Fibroblast of the aortic adventitia (primary cell): ENCODE measurements around the gene ZNF879. TPM values are rescaled to one million over a fixed set of nuclear protein-coding genes. Genes with fewer than 3 reads are reported as not detected.

ENCODE experiments used
- DNase-seq: peaks from one replicate; pipeline ENCODE4 v3.0.0-alpha.2; 2010; ENCODE audit warnings: low read depth
- H3K4me3 ChIP-seq: 2 replicates; pipeline ENCODE4 v1.5.1; 2011; ENCODE audit warnings: low read depth, mild to moderate bottlenecking, control low read depth, low read length, moderate library complexity
- CTCF ChIP-seq: IDR thresholded peaks from 2 replicates; pipeline ENCODE4 v1.5.1; 2011; ENCODE audit warnings: mild to moderate bottlenecking, low read length, control low read depth, inconsistent platforms; ENCODE audit not compliant: insufficient read depth
- total RNA-seq: library from RNA; depleted of rRNA; stranded (reverse); fragments of >200 nt; gene quantifications from 2 replicates; pipeline ENCODE4 v1.2.3, GENCODE V29; 2012; ENCODE audit warnings: low replicate concordance

Gene ZNF879
- total RNA-seq, 1 donor, result 3.9 TPM

- H3K4me3 ChIP-seq, result no peak overlapping the region
- no peak for DNase-seq
- TF ChIP-seq CTCF, result no peak
These were observed 35.0 kb upstream of the ZNF879 start for GRCh38 chr5:178988436-178989220.

GRCh38 chr5:178989311-178989710 lies 34.3 kb upstream of the ZNF879 start:
- DNase-seq, result no peak
- no peak for TF ChIP-seq CTCF
- H3K4me3 ChIP-seq, result no peak overlapping the region

GRCh38 chr5:178990491-178990890 lies 33.1 kb upstream of the ZNF879 start:
- no peak for TF ChIP-seq CTCF
- H3K4me3 ChIP-seq, result no peak overlapping the region
- DNase-seq, result no peak

- no peak overlapping the region for H3K4me3 ChIP-seq
- TF ChIP-seq CTCF, result no peak
- DNase-seq, result no peak
These were observed 32.1 kb upstream of the ZNF879 start for GRCh38 chr5:178991190-178992145.

GRCh38 chr5:178992291-178992895 lies 31.2 kb upstream of the ZNF879 start:
- H3K4me3 ChIP-seq, result no peak overlapping the region
- DNase-seq, result no peak
- TF ChIP-seq CTCF, result no peak

GRCh38 chr5:178993236-178993765 lies 30.3 kb upstream of the ZNF879 start:
- no peak for TF ChIP-seq CTCF
- no peak overlapping the region for H3K4me3 ChIP-seq
- no peak for DNase-seq
